ENCODE results near the gene KMT2E. TPM values are rescaled to one million over a fixed set of nuclear protein-coding genes. Genes with fewer than 3 reads are reported as not detected.

Gene KMT2E
- total RNA-seq, 2 experiments from 2014 or later = 50.1 to 72.8 TPM

DNA sequence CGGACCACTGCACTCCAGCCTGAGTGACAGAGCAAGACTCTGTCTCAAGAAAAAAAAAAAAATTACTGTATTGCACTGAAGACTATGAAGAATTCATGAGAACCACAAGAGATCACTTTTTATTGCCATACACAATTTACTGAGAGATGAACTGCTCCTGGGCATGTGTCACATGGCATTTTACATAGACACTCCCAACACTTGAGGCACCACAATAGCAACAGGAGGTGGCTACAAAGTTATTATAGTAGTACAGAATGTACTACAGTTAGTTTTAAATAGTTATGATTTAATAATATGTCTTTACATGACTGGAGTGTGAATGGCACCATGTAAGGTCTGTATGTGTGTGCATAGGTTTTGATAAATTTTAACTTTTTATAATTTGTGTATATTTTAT, 70.6 kb downstream of the KMT2E start:
- Histone ChIP-seq H3K36me3 (ENCODE audit: insufficient read depth, low read length) (peaks cover 86% of the 10 kb centered on the region), H3K9me2 (ENCODE audit: insufficient read depth, low read length) (no peaks in the 10 kb centered on the region), H4K20me1 (ENCODE audit: insufficient read depth, low read length) (0 out of 2 replicates have a peak, but pooled peaks cover 4% of the 10 kb centered on the region), H2AFZ (ENCODE audit: low read length) (no peak overlapping the region), H3K9me3 (ENCODE audit: low read length) (no peaks in the 10 kb centered on the region), H3K79me2 (ENCODE audit: insufficient read depth, low read depth, low read length) (no peaks in the 10 kb centered on the region), H3K4me3 (ENCODE audit: low read depth, low read length, poor library complexity, severe bottlenecking) (no peak overlapping the region), H3K27ac (ENCODE audit: low read depth, low read length, poor library complexity, severe bottlenecking) (no peak overlapping the region), H3K4me2 (ENCODE audit: low read length) (no peak overlapping the region), H3K4me1 (ENCODE audit: insufficient read depth, low read length, poor library complexity, severe bottlenecking) (no peaks in the 10 kb centered on the region)
- TF ChIP-seq EZH2phosphoT487 (IDR thresholded peaks at IDR 0.05; ENCODE audit: borderline replicate concordance, low read depth, low read length) = no peak
- TF ChIP-seq, protein P1, sequence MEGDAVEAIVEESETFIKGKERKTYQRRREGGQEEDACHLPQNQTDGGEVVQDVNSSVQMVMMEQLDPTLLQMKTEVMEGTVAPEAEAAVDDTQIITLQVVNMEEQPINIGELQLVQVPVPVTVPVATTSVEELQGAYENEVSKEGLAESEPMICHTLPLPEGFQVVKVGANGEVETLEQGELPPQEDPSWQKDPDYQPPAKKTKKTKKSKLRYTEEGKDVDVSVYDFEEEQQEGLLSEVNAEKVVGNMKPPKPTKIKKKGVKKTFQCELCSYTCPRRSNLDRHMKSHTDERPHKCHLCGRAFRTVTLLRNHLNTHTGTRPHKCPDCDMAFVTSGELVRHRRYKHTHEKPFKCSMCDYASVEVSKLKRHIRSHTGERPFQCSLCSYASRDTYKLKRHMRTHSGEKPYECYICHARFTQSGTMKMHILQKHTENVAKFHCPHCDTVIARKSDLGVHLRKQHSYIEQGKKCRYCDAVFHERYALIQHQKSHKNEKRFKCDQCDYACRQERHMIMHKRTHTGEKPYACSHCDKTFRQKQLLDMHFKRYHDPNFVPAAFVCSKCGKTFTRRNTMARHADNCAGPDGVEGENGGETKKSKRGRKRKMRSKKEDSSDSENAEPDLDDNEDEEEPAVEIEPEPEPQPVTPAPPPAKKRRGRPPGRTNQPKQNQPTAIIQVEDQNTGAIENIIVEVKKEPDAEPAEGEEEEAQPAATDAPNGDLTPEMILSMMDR (conservative IDR thresholded peaks at IDR 0.05; ENCODE audit: low read length) = no peak
- ChIA-PET POLR2A (no interaction called here), CTCF (ENCODE audit: unreplicated experiment) (no interaction called here)
- DNase-seq (ENCODE audit: low spot score) = no peak
- intact Hi-C loops (cut with micrococcal nuclease; ENCODE audit: unreplicated experiment) = no loop called here
- no TSS peak for BruUV-seq (replicated peaks)

GRCh38 chr7:105086850-105087249, 72.8 kb downstream of the KMT2E start:
- H3K79me2 ChIP-seq (ENCODE audit: insufficient read depth, low read depth, low read length) = no peaks in the 10 kb centered on the region
- BruUV-seq (replicated peaks) = no TSS peak
- POLR2A ChIA-PET = no interaction called here
- no peak overlapping the region for H2AFZ ChIP-seq (ENCODE audit: low read length)
- peaks cover 87% of the 10 kb centered on the region for H3K36me3 ChIP-seq (ENCODE audit: insufficient read depth, low read length)
- no peaks in the 10 kb centered on the region for H3K4me1 ChIP-seq (ENCODE audit: insufficient read depth, low read length, poor library complexity, severe bottlenecking)
- no peak overlapping the region for H3K4me2 ChIP-seq (ENCODE audit: low read length)
- H3K9me2 ChIP-seq (ENCODE audit: insufficient read depth, low read length) = no peaks in the 10 kb centered on the region
- no peak for DNase-seq (ENCODE audit: low spot score)
- H3K4me3 ChIP-seq (ENCODE audit: low read depth, low read length, poor library complexity, severe bottlenecking) = no peak overlapping the region
- intact Hi-C loops (cut with micrococcal nuclease; ENCODE audit: unreplicated experiment) = no loop called here
- H3K27ac ChIP-seq (ENCODE audit: low read depth, low read length, poor library complexity, severe bottlenecking) = no peak overlapping the region
- CTCF ChIA-PET (ENCODE audit: unreplicated experiment) = no interaction called here
- 0 out of 2 replicates have a peak, but pooled peaks cover 4% of the 10 kb centered on the region for H4K20me1 ChIP-seq (ENCODE audit: insufficient read depth, low read length)
- TF ChIP-seq EZH2phosphoT487 (IDR thresholded peaks at IDR 0.05; ENCODE audit: borderline replicate concordance, low read depth, low read length) = no peak
- TF ChIP-seq, protein P1 (conservative IDR thresholded peaks at IDR 0.05; ENCODE audit: low read length) = no peak
- no peaks in the 10 kb centered on the region for H3K9me3 ChIP-seq (ENCODE audit: low read length)

DNA sequence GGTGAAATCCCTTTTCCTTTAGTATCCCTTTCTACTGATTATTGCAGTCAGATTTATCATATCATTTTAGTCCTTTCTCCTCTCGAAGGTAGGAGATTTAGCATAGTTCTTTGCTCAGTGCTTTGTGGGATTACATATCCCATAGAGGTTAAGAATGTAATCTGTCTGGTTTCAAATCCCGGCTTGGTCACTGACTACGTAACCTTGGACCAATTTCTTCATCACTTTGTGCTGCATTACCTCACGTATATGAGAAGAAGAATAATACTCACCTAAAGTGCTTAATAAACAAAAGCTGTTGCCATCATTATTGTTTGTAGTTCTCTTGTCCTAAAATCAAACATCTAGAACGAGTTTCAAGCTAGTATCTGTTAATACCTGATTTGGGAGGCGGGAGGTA, 74.0 kb downstream of the KMT2E start:
- no peaks in the 10 kb centered on the region for H3K9me3 ChIP-seq (ENCODE audit: low read length)
- H3K4me2 ChIP-seq (ENCODE audit: low read length) = no peak overlapping the region
- H3K36me3 ChIP-seq (ENCODE audit: insufficient read depth, low read length) = peaks cover 87% of the 10 kb centered on the region
- intact Hi-C loops (cut with micrococcal nuclease; ENCODE audit: unreplicated experiment) = no loop called here
- no peak overlapping the region for H3K27ac ChIP-seq (ENCODE audit: low read depth, low read length, poor library complexity, severe bottlenecking)
- no peak for DNase-seq (ENCODE audit: low spot score)
- CTCF ChIA-PET (ENCODE audit: unreplicated experiment) = no interaction called here
- no peak overlapping the region for H2AFZ ChIP-seq (ENCODE audit: low read length)
- H3K4me3 ChIP-seq (ENCODE audit: low read depth, low read length, poor library complexity, severe bottlenecking) = no peak overlapping the region
- 0 out of 2 replicates have a peak, but pooled peaks cover 4% of the 10 kb centered on the region for H4K20me1 ChIP-seq (ENCODE audit: insufficient read depth, low read length)
- POLR2A ChIA-PET = no interaction called here
- no peaks in the 10 kb centered on the region for H3K79me2 ChIP-seq (ENCODE audit: insufficient read depth, low read depth, low read length)
- H3K9me2 ChIP-seq (ENCODE audit: insufficient read depth, low read length) = no peaks in the 10 kb centered on the region
- TF ChIP-seq, protein P1 (conservative IDR thresholded peaks at IDR 0.05; ENCODE audit: low read length) = no peak
- no peaks in the 10 kb centered on the region for H3K4me1 ChIP-seq (ENCODE audit: insufficient read depth, low read length, poor library complexity, severe bottlenecking)
- no TSS peak for BruUV-seq (replicated peaks)
